ENCODE measurements around the gene PIP5KL1.

- TF ChIP-seq, protein P1, sequence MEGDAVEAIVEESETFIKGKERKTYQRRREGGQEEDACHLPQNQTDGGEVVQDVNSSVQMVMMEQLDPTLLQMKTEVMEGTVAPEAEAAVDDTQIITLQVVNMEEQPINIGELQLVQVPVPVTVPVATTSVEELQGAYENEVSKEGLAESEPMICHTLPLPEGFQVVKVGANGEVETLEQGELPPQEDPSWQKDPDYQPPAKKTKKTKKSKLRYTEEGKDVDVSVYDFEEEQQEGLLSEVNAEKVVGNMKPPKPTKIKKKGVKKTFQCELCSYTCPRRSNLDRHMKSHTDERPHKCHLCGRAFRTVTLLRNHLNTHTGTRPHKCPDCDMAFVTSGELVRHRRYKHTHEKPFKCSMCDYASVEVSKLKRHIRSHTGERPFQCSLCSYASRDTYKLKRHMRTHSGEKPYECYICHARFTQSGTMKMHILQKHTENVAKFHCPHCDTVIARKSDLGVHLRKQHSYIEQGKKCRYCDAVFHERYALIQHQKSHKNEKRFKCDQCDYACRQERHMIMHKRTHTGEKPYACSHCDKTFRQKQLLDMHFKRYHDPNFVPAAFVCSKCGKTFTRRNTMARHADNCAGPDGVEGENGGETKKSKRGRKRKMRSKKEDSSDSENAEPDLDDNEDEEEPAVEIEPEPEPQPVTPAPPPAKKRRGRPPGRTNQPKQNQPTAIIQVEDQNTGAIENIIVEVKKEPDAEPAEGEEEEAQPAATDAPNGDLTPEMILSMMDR (optimal IDR thresholded peaks at IDR 0.05 in 1 of 3, IDR thresholded peaks at IDR 0.05 in 1 of 3, conservative IDR thresholded peaks at IDR 0.05 in 1 of 3; ENCODE audit: extremely low read depth in 1 of 3, insufficient read depth in 2 of 3, low read length in 3 of 3), result no peak
- no peak for TF ChIP-seq EZH2 (IDR thresholded peaks at IDR 0.05; ENCODE audit: low read length)
Observed at GRCh38 chr9:127959841-127960409, 29.3 kb upstream of the PIP5KL1 start.

Measured in keratinocyte (primary cell).